ENCODE measurements around the gene TULP4.
"Not testable (repeated sequence)": the region's sequence is repeated elsewhere in the genome, so short reads cannot be mapped to it uniquely, and the experiment has no call there.

TULP4 gene

GRCh38 chr6:158398252-158399024, 86.2 kb downstream of the TULP4 start:
- FAIRE-seq (no peak), DNase-seq (ENCODE audit: insufficient read length, low spot score) (no peak)
- no peak for TF ChIP-seq CTCF (IDR thresholded peaks at IDR 0.05; ENCODE audit: insufficient read depth, missing control alignments)

GRCh38 chr6:158399040-158399700, 86.9 kb downstream of the TULP4 start:
- TF ChIP-seq CTCF (IDR thresholded peaks at IDR 0.05; ENCODE audit: insufficient read depth, missing control alignments): no peak
- DNase-seq (ENCODE audit: insufficient read length, low spot score) (no peak), FAIRE-seq (no peak)

- DNase-seq (ENCODE audit: insufficient read length, low spot score) (no peak), FAIRE-seq (no peak)
Measured at GRCh38 chr6:158402184-158402583, 89.9 kb downstream of the TULP4 start.

GRCh38 chr6:158405321-158405831, 93.1 kb downstream of the TULP4 start:
- not testable (repeated sequence) for DNase-seq (ENCODE audit: insufficient read length, low spot score); FAIRE-seq

More at GRCh38 chr6:158402184-158402583, 89.9 kb downstream of the TULP4 start:
- TF ChIP-seq CTCF (IDR thresholded peaks at IDR 0.05; ENCODE audit: insufficient read depth, missing control alignments): no peak

- DNase-seq (ENCODE audit: insufficient read length, low spot score): no peak
- no peak for TF ChIP-seq CTCF (IDR thresholded peaks at IDR 0.05; ENCODE audit: insufficient read depth, missing control alignments)
- no peak for FAIRE-seq
Measured at GRCh38 chr6:158405933-158406332, 93.7 kb downstream of the TULP4 start.

- TF ChIP-seq CTCF (IDR thresholded peaks at IDR 0.05; ENCODE audit: insufficient read depth, missing control alignments): no peak
- DNase-seq (ENCODE audit: insufficient read length, low spot score) (no peak), FAIRE-seq (no peak)
Measured at GRCh38 chr6:158406736-158407135, 94.5 kb downstream of the TULP4 start.

GRCh38 chr6:158408013-158408412, 95.7 kb downstream of the TULP4 start:
- TF ChIP-seq CTCF (IDR thresholded peaks at IDR 0.05; ENCODE audit: insufficient read depth, missing control alignments): no peak
- DNase-seq (ENCODE audit: insufficient read length, low spot score) (no peak), FAIRE-seq (no peak)
